Neuronal stem cell (in vitro differentiated cells): ENCODE data around the gene BLCAP.

Experiments used
- DNase-seq: peaks from one replicate; pipeline ENCODE4 v3.0.0-alpha.2; 2013; ENCODE audit warnings: low spot score
- H2AFZ ChIP-seq: one replicate; pipeline ENCODE4 v1.6.1; 2013; ENCODE audit warnings: mild to moderate bottlenecking, low read length, inconsistent platforms
- H2AK5ac ChIP-seq: 2 replicates; pipeline ENCODE4 v1.6.1; 2013; ENCODE audit warnings: low read depth, mild to moderate bottlenecking, inconsistent platforms, low read length, moderate library complexity, mixed read lengths
- H2BK120ac ChIP-seq: 2 replicates; pipeline ENCODE4 v1.6.1; 2013; ENCODE audit warnings: low read depth, mild to moderate bottlenecking, inconsistent platforms, low read length, moderate library complexity, mixed read lengths
- H2BK12ac ChIP-seq: one replicate; pipeline ENCODE4 v1.6.1; 2013; ENCODE audit warnings: low read length, inconsistent platforms
- H2BK15ac ChIP-seq: 2 replicates; pipeline ENCODE4 v1.6.1; 2013; ENCODE audit warnings: mild to moderate bottlenecking, low read length, inconsistent platforms, mixed read lengths
- H2BK5ac ChIP-seq: one replicate; pipeline ENCODE4 v1.6.1; 2013; ENCODE audit warnings: inconsistent platforms, mild to moderate bottlenecking, low read length, moderate library complexity
- H3K14ac ChIP-seq: one replicate; pipeline ENCODE4 v1.6.1; 2013; ENCODE audit warnings: low read length, inconsistent platforms
- H3K18ac ChIP-seq: 2 replicates; pipeline ENCODE4 v1.6.1; 2013; ENCODE audit warnings: low read length, inconsistent platforms
- H3K23ac ChIP-seq: 2 replicates; pipeline ENCODE4 v1.6.1; 2013; ENCODE audit warnings: low read depth, mild to moderate bottlenecking, mixed read lengths, low read length, inconsistent platforms; ENCODE audit not compliant: poor library complexity
- H3K27ac ChIP-seq: replicated peaks from 3 replicates; pipeline ENCODE4 v1.5.1; 2013; ENCODE audit warnings: low read length, inconsistent platforms
- H3K27me3 ChIP-seq, 3 experiments: 2 replicates each; pipeline ENCODE4 v1.6.1; 2013; ENCODE audit warnings: low read length in 3 of 3, mild to moderate bottlenecking in 2 of 3, inconsistent platforms in 1 of 3, low read depth in 1 of 3, mixed read lengths in 1 of 3, moderate library complexity in 1 of 3; ENCODE audit not compliant: control insufficient read depth in 3 of 3, insufficient read depth in 3 of 3
- H3K36me3 ChIP-seq, 2 donors: replicated peaks in 1 of 2; 2 replicates each; pipeline ENCODE4 v1.6.1; 2013; ENCODE audit warnings: low read length in 2 of 2; ENCODE audit not compliant: control insufficient read depth in 2 of 2, insufficient read depth in 2 of 2
- H3K4ac ChIP-seq: 2 replicates; pipeline ENCODE4 v1.6.1; 2013; ENCODE audit warnings: inconsistent platforms, mild to moderate bottlenecking, low read length, moderate library complexity
- H3K4me1 ChIP-seq, 2 donors: 1 replicate in 1 of 2; 2 replicates in 1 of 2; pipeline ENCODE4 v1.6.1; 2013; ENCODE audit warnings: low read length in 2 of 2, low read depth in 1 of 2; ENCODE audit not compliant: control insufficient read depth in 2 of 2, insufficient read depth in 1 of 2
- H3K4me2 ChIP-seq: one replicate; pipeline ENCODE4 v1.6.1; 2013; ENCODE audit warnings: mild to moderate bottlenecking, low read length, inconsistent platforms; ENCODE audit not compliant: insufficient read depth, poor library complexity, severe bottlenecking
- H3K4me3 ChIP-seq, 2 donors: 2 replicates each; pipeline ENCODE4 v1.5.1; 2013; ENCODE audit warnings: low read length in 2 of 2, mild to moderate bottlenecking in 2 of 2, inconsistent platforms in 1 of 2, moderate library complexity in 1 of 2
- H3K79me1 ChIP-seq: one replicate; pipeline ENCODE4 v1.6.1; 2013; ENCODE audit warnings: low read depth, mild to moderate bottlenecking, inconsistent platforms, low read length, moderate library complexity
- H3K9ac ChIP-seq: one replicate; pipeline ENCODE4 v1.6.1; 2013; ENCODE audit warnings: mild to moderate bottlenecking, low read depth, low read length, inconsistent platforms; ENCODE audit not compliant: poor library complexity
- H3K9me3 ChIP-seq, 2 donors: replicated peaks in 1 of 2; 2 replicates each; pipeline versions ENCODE3 to v1.6.1; 2013; ENCODE audit warnings: low read length in 2 of 2, mild to moderate bottlenecking in 2 of 2, inconsistent platforms in 1 of 2, low read depth in 1 of 2, mixed read lengths in 1 of 2, moderate library complexity in 1 of 2; ENCODE audit not compliant: control insufficient read depth in 2 of 2, insufficient read depth in 1 of 2
- H4K8ac ChIP-seq: one replicate; pipeline ENCODE4 v1.6.1; 2013; ENCODE audit warnings: low read depth, mild to moderate bottlenecking, inconsistent platforms, low read length, moderate library complexity
- H4K91ac ChIP-seq: one replicate; pipeline ENCODE4 v1.6.1; 2013; ENCODE audit warnings: low read length, low read depth, mild to moderate bottlenecking, inconsistent platforms; ENCODE audit not compliant: poor library complexity
- WGBS, 2 donors: extraction: QIAGEN DNeasy Blood & Tissue Kit; methylation state at CpG; one replicate each; pipeline ENCODE4 v1.1.7; 2013; ENCODE audit warnings: missing lambda C conversion rate in 2 of 2, mixed read lengths in 1 of 2; ENCODE audit not compliant: insufficient read length in 2 of 2, insufficient replicate concordance in 1 of 2; ENCODE audit errors: extremely low coverage in 2 of 2; 5-methylcytosine and 5-hydroxymethylcytosine counted together

BLCAP gene

DNA sequence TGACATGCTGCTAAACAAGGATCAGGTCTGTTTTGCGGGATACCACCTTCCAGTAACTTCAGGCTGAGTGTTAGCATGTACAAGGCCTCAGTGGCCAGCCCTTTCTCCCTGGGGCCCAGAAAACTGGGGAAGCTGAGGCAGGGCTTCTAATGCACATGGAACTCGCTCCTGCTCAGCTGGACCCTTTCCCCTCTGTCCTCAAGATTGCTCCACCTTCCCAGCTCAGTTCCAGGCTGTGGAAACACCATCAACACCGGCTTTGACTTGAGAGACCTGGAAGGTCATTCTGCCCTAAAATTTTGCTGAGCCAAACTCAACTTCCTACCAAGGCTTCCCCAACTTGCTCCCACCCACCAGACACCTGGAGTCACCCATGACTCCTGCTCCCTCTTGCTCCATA is 4.2 kb upstream of the BLCAP start:
- H3K4ac ChIP-seq, result no peak overlapping the region
- no peak overlapping the region for H2BK12ac ChIP-seq
- H3K4me3 ChIP-seq, result no peak overlapping the region
- no peak overlapping the region for H3K9ac ChIP-seq
- H3K27me3 ChIP-seq, result peaks cover 0 to 2% (median 0%) of the 10 kb centered on the region in 3 experiments
- H2BK5ac ChIP-seq, result peak overlapping the region; percentile 27
- peaks cover 4% of the 10 kb centered on the region for H3K79me1 ChIP-seq
- H3K14ac ChIP-seq, result no peak overlapping the region
- H2AFZ ChIP-seq, result no peak overlapping the region
- peaks cover 9 to 10% of the 10 kb centered on the region in 2 donors for H3K4me1 ChIP-seq
- no peak for DNase-seq
- peak overlapping the region; percentile 47 for H2AK5ac ChIP-seq
- H3K27ac ChIP-seq, result no peak overlapping the region
- no peak overlapping the region for H3K4me2 ChIP-seq
- no peaks in the 10 kb centered on the region for H3K36me3 ChIP-seq
- H2BK120ac ChIP-seq, result no peak overlapping the region
- H4K91ac ChIP-seq, result no peak overlapping the region
- no peak overlapping the region for H4K8ac ChIP-seq
- WGBS, 2 donors, result no CpG with 5 or more reads among the region's 3 CpGs
- H2BK15ac ChIP-seq, result peak overlapping the region; percentile 73
- H3K23ac ChIP-seq, result no peak overlapping the region
- H3K9me3 ChIP-seq, result no peaks in the 10 kb centered on the region
- no peak overlapping the region for H3K18ac ChIP-seq

DNA sequence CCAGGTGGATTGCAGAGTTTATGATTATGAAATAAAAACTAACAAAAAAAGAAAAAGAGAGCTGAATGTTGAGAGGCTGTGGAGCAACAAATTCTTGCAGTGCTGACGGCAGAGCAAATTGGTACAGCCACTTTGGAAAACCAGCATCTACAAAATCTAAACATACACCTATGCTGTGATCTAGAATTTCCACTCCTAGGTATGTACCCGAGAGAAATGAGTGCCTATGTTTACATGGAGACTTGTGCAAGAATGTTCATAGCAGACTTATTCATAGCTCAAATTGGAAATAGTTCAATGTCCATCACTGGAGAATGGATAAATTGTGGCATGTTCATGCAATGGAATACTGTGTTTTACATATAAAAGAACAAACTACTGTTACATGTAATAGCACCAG is 3.0 kb upstream of the BLCAP start:
- Histone ChIP-seq H3K18ac (no peak overlapping the region), H4K91ac (no peak overlapping the region), H3K4me2 (no peak overlapping the region), H2BK5ac (no peak overlapping the region), H3K9ac (no peak overlapping the region), H2BK15ac (no peak overlapping the region), H3K23ac (no peak overlapping the region), H2BK12ac (no peak overlapping the region), H2BK120ac (no peak overlapping the region), H3K9me3 (no peaks in the 10 kb centered on the region), H3K4ac (no peak overlapping the region), H3K27me3 (no peaks in the 10 kb centered on the region), H3K36me3 (no peaks in the 10 kb centered on the region), H3K27ac (no peak overlapping the region), H3K4me1 (peaks cover 13 to 16% of the 10 kb centered on the region in 2 donors), H2AK5ac (no peak overlapping the region), H3K79me1 (peaks cover 4% of the 10 kb centered on the region), H3K4me3 (no peak overlapping the region), H4K8ac (no peak overlapping the region), H3K14ac (no peak overlapping the region), H2AFZ (no peak overlapping the region)
- no CpG with 5 or more reads among the region's 2 CpGs for WGBS, 2 donors
- no peak for DNase-seq

DNA sequence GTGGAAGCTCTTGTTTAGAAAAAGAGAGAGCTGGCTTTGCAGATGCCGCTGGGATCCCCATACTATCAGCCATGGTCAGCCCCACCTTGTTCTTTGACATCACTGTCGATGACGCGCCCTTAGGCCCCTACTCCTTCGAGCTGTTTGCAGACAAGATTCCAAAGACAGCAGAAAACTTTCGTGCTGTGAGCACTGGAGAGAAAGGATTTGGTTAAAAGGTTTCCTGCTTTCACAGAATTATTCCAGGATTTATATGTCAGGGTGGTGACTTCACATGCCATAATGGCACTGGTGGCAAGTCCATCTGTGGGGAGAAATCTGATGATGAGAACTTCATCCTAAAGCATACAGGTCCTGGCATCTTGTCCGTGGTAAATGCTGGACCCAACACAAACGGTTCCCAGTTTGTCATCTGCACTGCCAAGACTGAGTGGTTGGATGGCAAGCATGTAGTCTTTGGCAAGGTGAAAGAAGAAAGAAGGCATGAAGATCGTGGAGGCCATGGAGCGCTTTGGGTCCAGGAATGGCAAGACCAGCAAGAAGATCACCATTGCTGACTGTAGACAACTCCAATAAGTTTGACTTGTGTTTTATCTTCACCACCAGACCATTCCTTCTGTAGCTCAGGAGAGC is 2.4 kb upstream of the BLCAP start:
- Histone ChIP-seq H3K4me2 (no peak overlapping the region), H3K18ac (no peak overlapping the region), H3K9me3 (no peaks in the 10 kb centered on the region), H2BK120ac (no peak overlapping the region), H2AFZ (no peak overlapping the region), H3K4me3 (no peak overlapping the region), H3K36me3 (peaks cover 0 to 4% of the 10 kb centered on the region in 2 donors), H3K27me3 (no peaks in the 10 kb centered on the region), H3K79me1 (peaks cover 7% of the 10 kb centered on the region), H3K14ac (no peak overlapping the region), H4K8ac (no peak overlapping the region), H2BK15ac (no peak overlapping the region), H3K4me1 (peaks cover 14 to 18% of the 10 kb centered on the region in 2 donors), H3K9ac (no peak overlapping the region), H3K4ac (no peak overlapping the region), H3K27ac (no peak overlapping the region), H2BK5ac (no peak overlapping the region), H3K23ac (no peak overlapping the region), H2AK5ac (no peak overlapping the region), H4K91ac (no peak overlapping the region), H2BK12ac (no peak overlapping the region)
- no peak for DNase-seq
- whole genome bisulfite sequencing, 2 donors, result no CpG with 5 or more reads among the region's 10 CpGs

DNA sequence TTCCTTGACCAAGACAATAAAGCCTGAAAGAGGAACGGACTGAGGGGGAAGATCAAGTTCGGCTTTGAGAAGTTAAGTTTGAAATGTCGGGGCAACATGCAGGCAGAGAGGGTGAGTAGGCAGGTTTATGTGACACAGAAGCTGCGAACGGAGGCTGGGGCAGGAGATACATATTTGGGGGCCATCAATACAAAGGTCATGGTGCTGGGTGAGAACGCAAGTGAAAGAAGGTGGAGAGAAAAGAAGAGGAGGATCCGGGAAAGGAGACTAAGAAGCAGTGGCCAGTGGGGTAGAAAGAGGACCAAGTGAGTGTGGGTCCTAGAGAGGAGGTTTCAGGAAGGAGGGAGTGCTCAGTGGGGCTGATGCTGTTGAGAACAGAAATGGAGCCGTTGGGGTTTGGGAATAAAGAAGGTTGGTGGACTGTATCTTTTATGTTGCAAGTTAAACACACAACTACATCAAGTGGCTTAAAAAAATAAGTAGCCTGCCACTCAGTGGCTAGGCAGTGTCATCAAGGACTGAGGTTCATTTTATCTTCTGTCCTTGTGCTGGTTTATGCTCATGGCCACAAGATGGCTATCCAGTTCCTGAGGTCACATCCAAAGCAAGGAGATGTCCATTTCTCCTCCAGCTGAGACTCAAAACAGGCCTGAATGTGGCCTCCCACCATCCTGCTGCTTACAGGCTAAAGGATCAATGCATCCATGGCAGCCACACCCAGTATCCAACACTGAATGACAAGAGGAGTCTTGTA is 1.7 kb upstream of the BLCAP start:
- Histone ChIP-seq H3K79me1 (peaks cover 11% of the 10 kb centered on the region), H3K4me3 (peak overlapping the region in 1 of 2 donors; percentile 10), H3K27me3 (no peaks in the 10 kb centered on the region), H3K14ac (no peak overlapping the region), H2BK120ac (no peak overlapping the region), H3K9ac (no peak overlapping the region), H3K27ac (no peak overlapping the region), H2AK5ac (no peak overlapping the region), H2BK15ac (no peak overlapping the region), H2BK12ac (no peak overlapping the region), H4K8ac (no peak overlapping the region), H3K36me3 (peaks cover 0 to 11% of the 10 kb centered on the region in 2 donors), H4K91ac (no peak overlapping the region), H2BK5ac (no peak overlapping the region), H3K4me2 (no peak overlapping the region), H3K9me3 (no peaks in the 10 kb centered on the region), H3K23ac (no peak overlapping the region), H3K18ac (no peak overlapping the region), H3K4ac (no peak overlapping the region), H3K4me1 (peaks cover 16 to 18% of the 10 kb centered on the region in 2 donors), H2AFZ (no peak overlapping the region)
- DNase-seq, result no peak
- WGBS, 2 donors, result no CpG with 5 or more reads among the region's 8 CpGs
